Erythroblast (primary cell): Measurements from ENCODE around the gene MAGI1.

Source experiments
- GATA1 ChIP-seq: IDR thresholded peaks from 2 replicates; pipeline ENCODE4 v1.6.1; 2011; ENCODE audit warnings: low read depth, mild to moderate bottlenecking, control low read depth, low read length, moderate library complexity
- POLR2A ChIP-seq: IDR thresholded peaks from 2 replicates; pipeline ENCODE4 v1.6.1; 2011; ENCODE audit warnings: mild to moderate bottlenecking, low read length

GRCh38 chr3:65922441-65922840 is 116.3 kb downstream of the MAGI1 start:
- TF ChIP-seq POLR2A (no peak), GATA1 (no peak)
